Mesodermal cell (in vitro differentiated cells): ENCODE data around the gene GPATCH3.

ENCODE experiments used
- H3K27ac ChIP-seq: 2 replicates; pipeline ENCODE4 v1.7.0; 2013; ENCODE audit warnings: mild to moderate bottlenecking, low read depth, low read length, moderate library complexity; ENCODE audit not compliant: severe bottlenecking
- H3K36me3 ChIP-seq: 2 replicates; pipeline ENCODE4 v1.7.1; 2013; ENCODE audit warnings: mild to moderate bottlenecking, low read length, moderate library complexity; ENCODE audit not compliant: control insufficient read depth, insufficient read depth
- H3K4me1 ChIP-seq: one replicate; pipeline ENCODE4 v1.7.1; 2013; ENCODE audit warnings: mild to moderate bottlenecking, low read length; ENCODE audit not compliant: insufficient read depth, control insufficient read depth, poor library complexity, severe bottlenecking
- H3K4me3 ChIP-seq: 2 replicates; pipeline ENCODE4 v1.7.0; 2013; ENCODE audit warnings: low read length, control low read depth, mild to moderate bottlenecking; ENCODE audit not compliant: insufficient read depth, poor library complexity, severe bottlenecking; ENCODE audit errors: extremely low read depth
- H3K9me3 ChIP-seq: 2 replicates; pipeline ENCODE4 v1.7.1; 2013; ENCODE audit warnings: mild to moderate bottlenecking, low read length, moderate library complexity; ENCODE audit not compliant: control insufficient read depth
- WGBS, 2 experiments: methylation state at CpG; one replicate each; pipeline ENCODE4 v1.1.5; 2013; ENCODE audit warnings: missing lambda C conversion rate in 2 of 2; ENCODE audit not compliant: insufficient coverage in 2 of 2; 5-methylcytosine and 5-hydroxymethylcytosine counted together

The GPATCH3 gene

DNA sequence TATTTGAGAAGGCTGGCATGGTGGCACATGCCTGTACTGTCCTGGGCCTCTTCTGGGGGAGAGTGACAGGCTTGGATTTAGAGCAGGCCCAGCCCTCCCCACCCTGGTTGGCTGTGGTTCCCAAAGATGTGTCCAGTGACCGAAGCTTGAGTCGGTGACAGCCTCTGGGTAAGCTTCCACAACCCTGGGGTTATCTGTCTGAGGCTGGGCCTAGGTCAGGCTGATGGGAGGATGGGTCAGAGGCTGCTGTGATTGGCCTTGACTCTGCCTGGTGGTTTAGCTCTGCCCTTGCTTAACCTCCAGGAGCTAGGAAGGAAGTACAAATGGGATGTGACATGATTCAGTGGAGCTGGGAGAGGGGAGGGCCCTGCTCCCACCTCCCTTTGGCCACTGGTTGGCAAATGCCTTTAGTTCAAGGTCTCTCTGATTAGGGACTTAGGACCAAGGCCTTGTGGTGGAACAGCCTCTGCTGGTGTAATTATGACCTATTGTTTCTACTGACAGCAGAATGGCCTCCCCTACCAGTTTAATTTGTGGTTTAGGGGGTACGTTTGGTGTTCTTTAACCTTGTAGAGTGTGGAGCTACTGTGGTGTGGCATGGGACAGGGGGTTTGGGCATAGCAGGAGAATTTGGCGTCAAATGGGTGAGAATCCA lies 37.9 kb upstream of the GPATCH3 start:
- Histone ChIP-seq H3K4me1 (peaks cover 7% of the 10 kb centered on the region), H3K36me3 (peaks cover 80% of the 10 kb centered on the region)
- 81% methylated on average over 4 of the region's 4 CpGs; no CpG with 5 or more reads in 1 of the 2 experiments for WGBS, 2 experiments

DNA sequence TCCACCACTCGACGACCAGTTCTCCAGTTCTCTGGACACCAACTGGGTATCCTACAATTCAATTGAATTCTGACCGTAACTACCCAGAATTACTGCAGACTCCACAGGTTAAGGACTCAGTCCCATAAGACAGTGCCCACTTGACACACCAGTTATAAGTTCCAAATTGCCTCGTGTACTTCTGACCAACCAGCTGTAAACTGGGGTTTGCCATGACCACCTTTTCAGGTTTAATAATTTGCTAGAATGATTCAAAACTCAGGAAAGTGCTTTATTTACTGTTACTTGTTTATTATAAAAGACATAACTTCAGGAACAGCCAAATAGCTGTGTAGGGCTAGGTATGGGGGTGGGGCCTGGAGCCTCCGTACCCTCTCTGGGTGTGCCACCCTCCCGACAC lies 36.6 kb upstream of the GPATCH3 start:
- Histone ChIP-seq H3K4me1 (peaks cover 7% of the 10 kb centered on the region), H3K4me3 (no peak overlapping the region), H3K9me3 (no peaks in the 10 kb centered on the region), H3K27ac (no peak overlapping the region), H3K36me3 (peaks cover 80% of the 10 kb centered on the region)
- WGBS, 2 experiments, result 96% methylated on average over 4 to 5 of the region's 6 CpGs

More for the DNA sequence above, 37.9 kb upstream of the GPATCH3 start:
- no peak overlapping the region for H3K27ac ChIP-seq
- H3K4me3 ChIP-seq, result no peak overlapping the region
- H3K9me3 ChIP-seq, result no peaks in the 10 kb centered on the region

DNA sequence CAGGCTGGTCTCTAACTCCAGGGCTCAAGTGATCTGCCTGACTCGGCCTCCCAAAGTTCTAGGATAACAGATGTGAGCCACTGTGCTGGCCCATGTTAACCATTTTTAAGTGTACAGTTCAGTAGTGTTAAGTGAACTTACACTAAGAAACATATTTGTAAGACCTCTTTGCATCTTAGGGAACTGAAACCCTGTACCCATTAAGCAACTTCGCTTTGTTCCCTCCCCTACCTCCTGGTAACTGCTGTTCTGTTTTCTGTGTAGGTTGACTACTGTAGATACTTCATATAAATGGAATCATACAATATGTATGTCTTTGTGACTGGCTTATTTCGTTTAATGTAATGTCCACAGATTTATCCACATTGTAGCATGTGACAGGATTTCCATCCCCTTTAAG lies 32.3 kb upstream of the GPATCH3 start:
- 70 to 100% methylated on average over 1 of the region's 3 CpGs for WGBS, 2 experiments
- peaks cover 81% of the 10 kb centered on the region for H3K36me3 ChIP-seq
- H3K27ac ChIP-seq, result no peak overlapping the region
- H3K4me1 ChIP-seq, result no peaks in the 10 kb centered on the region
- H3K9me3 ChIP-seq, result no peaks in the 10 kb centered on the region
- no peak overlapping the region for H3K4me3 ChIP-seq

DNA sequence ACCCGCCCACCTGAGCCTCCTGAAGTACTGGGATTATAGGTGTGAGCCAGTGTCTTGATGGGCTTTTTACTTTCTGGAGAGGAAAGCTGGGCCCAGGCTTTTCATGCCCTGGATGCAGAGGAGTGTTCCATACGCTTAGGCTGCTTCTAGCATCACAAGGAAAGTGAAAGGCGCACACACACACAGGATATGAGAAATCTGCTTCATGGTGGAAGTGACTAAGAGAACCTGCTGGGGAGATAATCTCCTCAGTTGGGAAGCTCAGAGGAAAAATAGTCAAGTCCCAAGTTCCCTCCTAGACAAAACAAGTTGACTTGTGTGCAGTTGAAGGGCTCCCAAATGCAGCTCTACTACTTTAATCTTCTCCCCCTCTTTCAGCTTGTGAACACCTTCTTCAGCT lies 23.4 kb upstream of the GPATCH3 start:
- no peak overlapping the region for H3K27ac ChIP-seq
- no peaks in the 10 kb centered on the region for H3K4me1 ChIP-seq
- WGBS, 2 experiments, result 94% methylated on average over 3 of the region's 3 CpGs
- peaks cover 59% of the 10 kb centered on the region for H3K36me3 ChIP-seq
- H3K4me3 ChIP-seq, result no peak overlapping the region
- no peaks in the 10 kb centered on the region for H3K9me3 ChIP-seq

DNA sequence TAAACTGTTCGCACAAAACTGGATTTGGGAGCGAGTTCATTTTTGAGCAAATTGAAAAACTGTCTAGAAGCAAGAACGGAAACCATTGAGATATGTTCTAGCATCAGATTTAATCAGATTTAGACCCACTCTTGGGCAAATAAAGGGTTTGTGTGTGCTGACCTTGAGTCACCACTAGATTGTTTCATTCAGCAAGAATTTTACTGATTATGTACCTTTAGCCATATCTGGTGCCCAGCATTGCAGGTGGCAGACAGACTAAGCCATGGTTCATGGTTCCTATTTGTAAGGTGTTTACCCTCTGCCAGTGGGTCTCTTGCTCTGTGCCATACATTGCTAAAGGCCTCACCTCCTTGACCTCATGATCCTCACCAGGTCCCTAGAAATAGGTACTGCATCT lies 22.6 kb upstream of the GPATCH3 start:
- Histone ChIP-seq H3K36me3 (peaks cover 51% of the 10 kb centered on the region), H3K27ac (no peak overlapping the region), H3K9me3 (no peaks in the 10 kb centered on the region), H3K4me1 (no peaks in the 10 kb centered on the region), H3K4me3 (peak overlapping the region; percentile 61)
- 78% methylated on average over 1 of the region's 3 CpGs; no CpG with 5 or more reads in 1 of the 2 experiments for WGBS, 2 experiments

DNA sequence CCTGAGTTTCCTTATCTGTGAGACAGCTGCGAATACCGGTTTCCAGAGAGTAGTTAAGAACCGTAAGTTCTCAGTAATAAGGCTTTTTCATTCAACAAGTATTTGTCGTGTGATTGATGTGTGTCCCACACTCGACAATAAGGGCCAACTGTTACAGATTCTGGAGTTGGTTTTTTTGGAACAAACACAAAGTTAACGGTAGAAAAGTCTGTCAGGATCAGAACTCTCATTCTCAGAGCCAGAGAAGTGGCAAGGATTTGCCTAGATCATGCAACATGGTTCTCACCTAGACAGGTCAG lies 22.1 kb upstream of the GPATCH3 start:
- Histone ChIP-seq H3K27ac (no peak overlapping the region), H3K4me3 (peak overlapping the region; percentile 61), H3K9me3 (no peaks in the 10 kb centered on the region), H3K36me3 (peaks cover 46% of the 10 kb centered on the region), H3K4me1 (no peaks in the 10 kb centered on the region)
- WGBS, 2 experiments, result 53 to 59% methylated on average over 4 of the region's 6 CpGs

DNA sequence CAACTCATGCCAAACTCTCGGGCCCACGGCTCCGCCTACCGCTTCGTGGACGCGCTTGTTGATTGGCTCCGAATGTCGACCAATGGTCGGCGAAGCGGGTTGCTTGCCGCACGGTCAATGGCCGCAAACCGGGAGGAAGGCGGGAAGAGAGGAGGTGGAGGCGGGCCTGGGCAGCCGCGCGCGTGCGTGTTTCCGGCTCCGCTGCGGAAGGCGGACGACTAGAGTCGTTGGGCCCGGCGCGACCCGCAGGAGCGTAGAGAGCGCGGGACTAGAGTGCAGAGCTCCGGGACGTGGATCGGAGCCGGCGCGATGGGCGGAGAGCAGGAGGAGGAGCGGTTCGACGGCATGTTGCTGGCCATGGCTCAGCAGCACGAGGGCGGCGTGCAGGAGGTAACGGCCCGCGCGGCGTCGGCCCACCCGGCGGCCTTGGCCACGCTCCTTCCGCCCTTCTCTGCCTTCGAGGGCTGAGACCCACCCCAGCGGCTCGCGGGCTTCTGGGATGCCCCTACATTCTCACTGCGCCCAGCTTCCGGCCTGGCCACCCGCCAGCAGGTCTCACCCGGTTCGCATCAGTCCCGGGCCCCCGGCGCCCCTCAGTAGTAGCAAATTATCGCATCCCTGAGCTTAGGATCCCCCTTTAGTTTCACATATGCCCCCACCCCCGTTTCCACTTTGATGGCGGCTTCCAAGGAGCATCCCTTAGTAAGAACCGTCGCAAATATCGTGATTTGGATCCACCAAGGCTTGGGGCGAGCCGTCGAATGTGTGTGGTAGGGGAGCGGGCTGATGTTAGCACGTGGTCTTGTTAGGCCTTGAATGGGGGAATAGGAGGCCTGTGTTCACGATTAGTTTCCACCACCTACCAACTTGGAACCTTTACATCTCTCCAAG lies 21.5 kb upstream of the GPATCH3 start, which contains the start of gene NUDC:
Gene NUDC, plus strand, starts transcription at position 204 of the 891 bp plus-strand sequence. Its CDS starts 106 bp downstream, at position 310.
- Histone ChIP-seq H3K36me3 (peaks cover 40% of the 10 kb centered on the region), H3K4me3 (peak within 1 kb of the TSS; percentile 61), H3K4me1 (no peaks in the 10 kb centered on the region), H3K9me3 (no peaks in the 10 kb centered on the region), H3K27ac (peak within 1 kb of the TSS; percentile 75)
- 1 to 2% methylated on average over 71 to 82 of the region's 83 CpGs for whole genome bisulfite sequencing, 2 experiments

DNA sequence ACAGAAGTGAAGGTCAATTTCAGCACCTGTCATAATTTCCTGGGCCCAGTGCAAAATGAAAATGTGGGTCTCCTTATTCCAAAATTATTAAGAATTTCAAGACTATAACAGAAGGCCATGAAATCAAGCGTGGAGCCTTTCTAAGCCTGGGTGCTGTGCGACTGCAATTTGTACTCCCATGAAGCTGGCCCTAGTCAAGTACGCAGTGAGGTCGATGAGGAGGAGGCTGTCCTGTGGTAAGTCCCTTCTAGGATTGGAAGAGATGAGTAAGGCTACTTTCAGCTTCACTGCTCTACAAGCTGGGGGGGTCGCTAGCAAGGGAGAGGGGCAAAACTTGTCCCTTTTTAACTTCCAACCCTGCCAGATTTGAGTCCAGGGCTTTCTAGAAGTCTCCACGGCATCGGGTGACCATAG lies 20.9 kb upstream of the GPATCH3 start:
- WGBS, 2 experiments, result 22 to 45% methylated on average over 5 to 6 of the region's 7 CpGs
- Histone ChIP-seq H3K4me1 (no peaks in the 10 kb centered on the region), H3K4me3 (peak overlapping the region; percentile 61), H3K36me3 (peaks cover 33% of the 10 kb centered on the region), H3K9me3 (no peaks in the 10 kb centered on the region), H3K27ac (peak overlapping the region; percentile 75)

DNA sequence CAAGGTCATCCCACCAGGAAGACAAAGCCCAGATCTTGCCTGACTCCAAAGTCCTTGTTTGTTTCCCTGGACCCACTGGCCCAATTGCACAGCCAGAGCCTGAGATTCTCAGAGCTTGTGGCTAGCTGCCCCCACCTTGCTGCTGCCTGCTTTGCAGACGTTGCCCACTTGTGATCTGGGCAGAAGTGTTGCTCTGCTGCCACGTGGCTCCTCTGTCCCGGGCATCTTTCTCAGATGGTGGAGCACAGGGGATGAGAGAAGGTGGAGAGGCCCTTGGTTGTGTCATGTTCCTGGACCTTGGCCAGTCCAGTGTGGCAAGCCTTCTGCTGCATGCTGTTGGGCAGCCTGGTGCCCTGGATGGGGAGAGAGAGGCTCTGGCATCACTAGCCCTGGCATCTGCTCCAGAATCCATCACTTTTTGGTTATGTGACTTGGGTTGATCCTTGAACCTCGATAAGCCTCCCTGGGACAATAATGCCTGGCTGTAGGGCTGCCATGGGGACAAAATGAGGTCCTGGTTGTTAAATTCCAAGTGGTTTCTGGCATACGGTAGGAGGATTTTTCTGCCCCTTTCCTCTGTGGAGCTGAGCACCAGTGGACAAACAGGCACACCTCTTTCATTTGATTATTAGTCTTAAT lies 15.1 kb upstream of the GPATCH3 start:
- no peak overlapping the region for H3K4me3 ChIP-seq
- no peak overlapping the region for H3K27ac ChIP-seq
- H3K36me3 ChIP-seq, result no peaks in the 10 kb centered on the region
- no peaks in the 10 kb centered on the region for H3K9me3 ChIP-seq
- 65 to 78% methylated on average over 4 to 5 of the region's 5 CpGs for WGBS, 2 experiments
- H3K4me1 ChIP-seq, result no peaks in the 10 kb centered on the region

DNA sequence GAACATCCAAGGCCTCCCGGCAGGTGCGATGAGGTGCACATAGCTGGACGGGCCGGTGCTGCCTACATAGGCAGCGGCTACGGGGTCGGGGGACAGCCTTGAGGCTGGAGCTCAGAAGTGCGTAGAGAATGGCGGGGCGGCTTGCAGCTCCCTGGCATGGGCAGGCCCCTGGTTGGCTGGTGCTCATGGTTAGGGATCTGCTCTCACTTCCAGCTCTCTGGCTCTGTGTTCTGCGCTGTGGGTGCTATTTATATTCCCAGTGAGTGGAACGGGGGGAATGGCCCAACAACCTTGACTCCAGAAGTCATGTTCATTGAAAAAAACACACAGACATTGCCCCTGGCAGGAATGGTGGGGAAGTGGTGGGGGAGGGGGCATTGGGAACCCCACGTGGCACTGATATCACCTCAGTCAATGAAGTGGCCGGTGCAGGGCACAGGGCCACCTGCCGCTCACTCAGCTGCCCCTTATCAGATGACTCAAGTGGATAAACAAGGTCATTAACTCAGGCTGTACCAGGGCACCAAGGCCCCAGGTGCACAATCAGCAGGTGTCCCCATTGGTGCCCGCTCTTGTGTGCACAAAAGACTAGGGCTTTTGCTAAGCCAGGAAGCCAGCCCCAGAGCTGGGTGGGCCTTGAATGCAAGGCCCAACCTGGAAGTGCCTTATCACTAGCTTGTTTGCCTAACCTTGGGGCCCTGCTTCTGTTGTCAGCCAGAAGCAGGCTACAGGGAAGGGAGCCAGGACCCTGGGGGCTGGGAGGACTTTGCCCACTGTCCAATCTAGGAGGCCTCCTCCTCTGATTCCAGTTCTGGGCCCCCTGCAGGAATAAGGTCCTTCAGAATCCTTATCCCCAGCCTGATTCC lies 13.7 kb upstream of the GPATCH3 start, which contains the start of gene NR0B2:
Gene NR0B2, minus strand, starts transcription at position 222 of the 866 bp plus-strand sequence. Its CDS starts 35 bp downstream, at position 187.
- 89 to 91% methylated on average over 14 of the region's 16 CpGs for WGBS, 2 experiments
- Histone ChIP-seq H3K4me3 (no peak within 1 kb of the TSS), H3K9me3 (no peaks in the 10 kb centered on the region), H3K36me3 (no peaks in the 10 kb centered on the region), H3K27ac (no peak within 1 kb of the TSS), H3K4me1 (no peaks in the 10 kb centered on the region)
